GM12872 (cell line): ENCODE data around the gene SMIM31.

ENCODE experiments used
- CTCF ChIP-seq: IDR thresholded peaks from 3 replicates; pipeline ENCODE4 v1.5.1; 2011; ENCODE audit warnings: low read depth, mild to moderate bottlenecking, low read length, moderate library complexity; ENCODE audit not compliant: insufficient read depth

SMIM31 gene

GRCh38 chr4:164807611-164808010 lies 53.7 kb downstream of the SMIM31 start:
- no peak for TF ChIP-seq CTCF

GRCh38 chr4:164813554-164813953 lies 59.6 kb downstream of the SMIM31 start:
- TF ChIP-seq CTCF = no peak

GRCh38 chr4:164815711-164816110 lies 61.8 kb downstream of the SMIM31 start:
- no peak for TF ChIP-seq CTCF

- no peak for TF ChIP-seq CTCF
Measured at GRCh38 chr4:164819366-164819765, 65.4 kb downstream of the SMIM31 start.

- no peak for TF ChIP-seq CTCF
Measured at GRCh38 chr4:164821711-164822110, 67.8 kb downstream of the SMIM31 start.

- no peak for TF ChIP-seq CTCF
Measured at GRCh38 chr4:164824581-164824980, 70.7 kb downstream of the SMIM31 start.

- no peak for TF ChIP-seq CTCF
Measured at GRCh38 chr4:164828955-164829354, 75.0 kb downstream of the SMIM31 start.

- no peak for TF ChIP-seq CTCF
Measured at GRCh38 chr4:164846566-164846965, 92.6 kb downstream of the SMIM31 start.
